Skeletal muscle satellite cell (primary cell): ENCODE data around the gene TMEM11.

Experiments
- H3K27me3 ChIP-seq: 2 replicates; pipeline ENCODE4 v1.7.0; 2013; ENCODE audit warnings: low read length; ENCODE audit not compliant: control insufficient read depth, insufficient read depth
- H3K36me3 ChIP-seq: 2 replicates; pipeline ENCODE4 v1.7.0; 2013; ENCODE audit warnings: mild to moderate bottlenecking, control low read depth, low read length; ENCODE audit not compliant: insufficient read depth
- H3K4me1 ChIP-seq: 2 replicates; pipeline ENCODE4 v1.7.0; 2013; ENCODE audit warnings: low read length; ENCODE audit not compliant: control insufficient read depth, insufficient read depth
- H3K4me2 ChIP-seq: 2 replicates; pipeline ENCODE4 v1.7.0; 2013; ENCODE audit warnings: mild to moderate bottlenecking, low read length
- H3K4me3 ChIP-seq: 2 replicates; pipeline ENCODE4 v1.7.0; 2013; ENCODE audit warnings: low read length
- H3K9ac ChIP-seq: 2 replicates; pipeline ENCODE4 v1.7.0; 2013; ENCODE audit warnings: mild to moderate bottlenecking, low read depth, low read length, moderate library complexity
- H3K9me3 ChIP-seq: replicated peaks from 2 replicates; pipeline ENCODE4 v1.7.0; 2013; ENCODE audit warnings: mild to moderate bottlenecking, control low read depth, low read length

Gene TMEM11

DNA sequence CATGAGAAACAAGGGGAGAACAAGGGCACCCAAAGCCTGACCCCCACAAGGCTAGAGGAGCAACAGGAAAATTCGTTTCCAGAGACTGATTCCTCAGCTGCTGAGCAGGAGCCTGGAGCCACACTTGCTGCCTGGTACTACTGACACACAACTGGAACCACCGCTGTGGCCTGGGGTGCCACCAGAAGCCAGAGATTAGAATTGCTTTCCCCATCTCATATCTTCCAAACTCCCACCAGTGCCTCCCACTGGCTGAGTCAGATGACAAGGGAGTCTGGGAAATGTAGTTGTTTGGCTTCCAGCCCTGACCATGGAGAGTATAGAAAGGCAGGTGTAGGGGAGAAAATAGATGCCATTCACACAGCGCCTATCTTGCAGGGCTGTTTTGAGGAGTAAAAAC is 4.1 kb upstream of the TMEM11 start:
- peaks cover 9% of the 10 kb centered on the region for H3K4me1 ChIP-seq
- no peak overlapping the region for H3K4me2 ChIP-seq
- no peaks in the 10 kb centered on the region for H3K9me3 ChIP-seq
- H3K36me3 ChIP-seq, result no peaks in the 10 kb centered on the region
- no peak overlapping the region for H3K4me3 ChIP-seq
- H3K9ac ChIP-seq, result no peak overlapping the region
- no peaks in the 10 kb centered on the region for H3K27me3 ChIP-seq

DNA sequence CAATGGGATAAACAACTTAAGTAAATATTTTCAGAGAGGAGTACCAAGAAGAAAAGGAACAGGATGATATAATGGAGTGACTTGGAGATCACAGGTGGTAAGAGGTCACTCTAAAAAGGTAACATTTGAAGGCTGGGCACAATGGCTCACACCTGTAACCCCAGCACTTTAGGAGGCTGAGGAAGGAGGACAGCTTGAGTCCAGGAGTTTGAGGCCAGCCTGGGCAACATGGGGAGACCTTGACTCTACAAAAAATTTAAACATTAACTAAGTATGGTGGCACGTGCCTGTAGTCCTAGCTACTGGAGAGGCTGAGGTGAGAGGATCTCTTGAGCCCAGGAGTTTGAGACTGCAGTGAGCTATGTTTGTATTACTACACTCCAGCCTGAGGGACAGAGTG is 3.4 kb upstream of the TMEM11 start:
- H3K4me2 ChIP-seq, result no peak overlapping the region
- no peaks in the 10 kb centered on the region for H3K36me3 ChIP-seq
- no peak overlapping the region for H3K4me3 ChIP-seq
- no peak overlapping the region for H3K9ac ChIP-seq
- no peaks in the 10 kb centered on the region for H3K9me3 ChIP-seq
- H3K27me3 ChIP-seq, result no peaks in the 10 kb centered on the region
- H3K4me1 ChIP-seq, result peaks cover 16% of the 10 kb centered on the region

DNA sequence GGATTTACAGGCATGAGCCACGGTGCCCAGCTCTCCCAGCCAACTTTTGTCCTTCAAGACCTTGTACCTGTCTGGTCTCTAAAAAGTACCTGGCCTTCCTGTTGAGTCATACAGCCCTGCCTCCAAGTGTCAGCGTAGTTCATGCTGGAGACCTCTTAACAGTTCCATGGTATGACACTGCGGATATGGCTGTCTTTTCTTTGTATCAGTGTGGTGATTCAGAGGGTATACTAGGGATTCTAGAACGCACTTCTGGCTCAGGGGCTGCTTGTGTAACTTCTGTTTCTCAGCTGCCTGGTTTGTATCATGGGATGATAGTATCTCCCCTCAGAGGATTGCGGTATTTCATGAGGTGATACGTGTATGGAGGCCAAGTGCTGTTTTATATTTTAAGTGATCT is 2.0 kb upstream of the TMEM11 start:
- Histone ChIP-seq H3K4me1 (peaks cover 30% of the 10 kb centered on the region), H3K36me3 (peaks cover 3% of the 10 kb centered on the region), H3K9me3 (no peaks in the 10 kb centered on the region), H3K4me3 (no peak overlapping the region), H3K9ac (no peak overlapping the region), H3K4me2 (no peak overlapping the region), H3K27me3 (no peaks in the 10 kb centered on the region)

DNA sequence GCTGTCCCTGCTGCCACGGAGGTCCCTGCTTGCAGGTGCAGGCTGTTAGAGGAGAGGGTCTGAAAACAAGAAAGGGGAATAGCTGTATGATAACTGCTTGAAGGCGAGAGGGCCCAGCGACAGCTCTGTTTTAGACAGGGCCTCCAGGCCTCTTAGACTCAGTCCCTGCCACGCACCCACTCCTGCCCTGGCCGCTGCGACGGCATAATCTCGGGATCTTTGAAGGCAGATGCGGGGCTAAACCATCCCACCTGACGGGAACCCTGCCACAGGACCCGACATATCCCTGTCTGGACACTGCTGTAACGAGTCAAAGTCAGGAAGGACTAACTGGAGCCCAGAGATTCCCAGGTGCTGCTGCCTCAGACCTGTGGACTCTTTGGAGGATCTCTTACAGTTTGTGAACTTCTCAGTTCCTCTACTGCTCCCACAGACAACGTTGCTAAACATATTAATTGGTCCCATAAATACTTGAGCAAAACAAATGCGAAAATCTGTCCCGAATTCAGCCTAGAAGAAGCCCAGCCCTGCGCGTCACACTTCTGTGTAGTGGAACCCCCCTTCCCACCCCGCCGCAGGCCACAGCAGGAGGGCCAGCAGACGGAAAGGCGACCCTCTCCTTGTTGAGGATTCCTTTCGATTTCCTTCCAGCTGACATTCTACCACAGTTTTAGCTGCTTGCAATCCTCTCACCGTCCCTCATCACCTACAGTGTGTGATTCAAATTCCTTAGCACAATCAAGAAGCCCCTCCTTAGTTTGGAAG is 998 bp upstream of the TMEM11 start:
- Histone ChIP-seq H3K4me1 (peaks cover 38% of the 10 kb centered on the region), H3K9ac (peak overlapping the region; percentile 99), H3K27me3 (no peaks in the 10 kb centered on the region), H3K4me3 (peak overlapping the region; percentile 95), H3K9me3 (no peaks in the 10 kb centered on the region), H3K36me3 (peaks cover 13% of the 10 kb centered on the region), H3K4me2 (peak overlapping the region; percentile 96)

DNA sequence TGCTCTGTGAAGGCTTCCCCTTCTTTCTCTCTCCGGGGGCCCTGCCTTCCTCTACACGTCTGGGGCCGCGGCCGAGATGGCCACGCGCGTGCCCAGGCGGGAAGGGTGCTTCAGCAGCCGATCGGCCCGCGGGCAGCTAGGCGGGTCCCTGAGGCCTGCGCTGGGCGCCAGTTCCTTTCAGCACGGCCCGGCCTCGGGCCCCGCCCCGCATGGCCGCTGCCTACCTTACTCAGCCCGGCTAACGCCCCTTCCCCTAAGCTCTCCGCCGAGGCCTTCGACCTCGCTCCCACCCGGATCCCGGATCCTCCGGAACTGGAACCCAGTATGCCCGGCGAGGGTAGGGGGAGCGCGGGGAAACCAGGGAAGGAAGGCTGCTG is 335 bp downstream of the TMEM11 start:
- Histone ChIP-seq H3K9me3 (no peaks in the 10 kb centered on the region), H3K4me3 (peak overlapping the region; percentile 95), H3K9ac (peak overlapping the region; percentile 99), H3K4me1 (peaks cover 46% of the 10 kb centered on the region), H3K4me2 (peak overlapping the region; percentile 85), H3K27me3 (no peaks in the 10 kb centered on the region), H3K36me3 (peaks cover 15% of the 10 kb centered on the region)

DNA sequence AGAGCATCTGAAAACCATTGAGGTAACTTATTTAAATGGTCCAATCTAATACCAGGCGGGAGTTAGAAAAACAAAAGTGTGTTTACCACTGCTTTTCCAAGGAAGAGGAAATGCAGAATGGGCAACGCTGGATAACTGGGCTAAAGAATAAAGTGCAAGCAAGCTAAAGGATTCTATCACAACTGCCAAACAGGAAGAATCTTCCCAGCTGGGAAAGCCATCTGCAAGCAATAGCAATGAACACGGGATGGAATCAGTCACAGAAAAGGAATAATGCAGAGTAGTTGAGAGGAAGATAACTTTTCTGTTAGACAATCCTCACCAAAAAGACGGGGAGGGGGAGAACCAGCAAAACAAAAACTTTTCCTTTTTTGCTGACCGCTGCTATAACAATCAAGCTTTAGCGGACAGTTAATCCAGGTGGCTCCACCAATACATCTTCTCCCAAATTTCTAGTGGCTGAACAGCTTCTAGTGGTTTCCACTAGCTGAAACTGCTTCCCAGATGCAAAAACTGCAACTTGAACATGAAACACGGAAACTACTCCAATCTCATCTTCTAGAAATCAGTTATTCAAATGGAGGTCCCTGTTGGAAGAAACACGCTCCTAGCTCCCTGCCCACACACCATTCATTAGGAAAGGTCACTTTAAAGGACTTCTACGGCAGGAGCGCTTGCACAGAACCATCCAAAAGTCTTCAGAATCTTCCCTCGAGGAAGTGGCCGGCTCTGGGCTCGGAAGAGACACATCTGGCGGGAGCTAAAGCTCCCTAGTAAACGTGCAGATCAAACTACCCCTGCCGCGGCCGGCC is 929 bp downstream of the TMEM11 start:
- Histone ChIP-seq H3K9me3 (no peaks in the 10 kb centered on the region), H3K36me3 (peaks cover 20% of the 10 kb centered on the region), H3K9ac (peak overlapping the region; percentile 99), H3K4me2 (peak overlapping the region; percentile 85), H3K27me3 (no peaks in the 10 kb centered on the region), H3K4me1 (peaks cover 46% of the 10 kb centered on the region), H3K4me3 (peak overlapping the region; percentile 95)

DNA sequence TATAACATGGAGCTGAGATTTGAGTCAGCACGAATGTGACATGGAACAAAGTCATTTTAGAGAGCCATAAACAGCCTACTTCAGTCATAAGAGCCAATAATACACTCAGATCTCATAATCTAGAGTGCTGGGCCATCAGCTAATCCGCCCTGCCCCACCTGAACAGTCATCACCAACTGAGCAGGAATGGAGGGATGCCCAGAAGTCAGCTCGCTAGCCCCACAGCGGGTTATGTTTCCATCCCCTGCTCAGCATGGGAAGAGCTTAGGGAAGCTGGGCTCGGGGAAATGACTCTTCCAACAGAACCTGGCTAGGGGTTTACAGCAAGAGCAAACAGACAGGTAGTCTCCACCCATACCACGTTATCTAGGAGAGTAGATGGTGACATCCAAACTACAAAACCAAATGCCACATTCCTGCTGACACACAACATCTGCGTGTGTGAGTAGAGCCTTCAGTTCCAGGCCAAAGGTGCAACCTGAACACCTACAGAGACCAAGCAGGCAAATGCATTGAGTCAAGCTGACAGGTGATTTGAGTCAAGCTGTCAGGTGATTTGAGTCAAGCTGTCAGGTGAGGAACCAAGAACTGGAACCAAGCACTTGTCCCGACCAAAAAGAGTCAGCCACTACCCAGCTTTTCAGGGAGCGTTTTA is 2.0 kb downstream of the TMEM11 start:
- H3K4me3 ChIP-seq, result no peak overlapping the region
- peaks cover 46% of the 10 kb centered on the region for H3K4me1 ChIP-seq

DNA sequence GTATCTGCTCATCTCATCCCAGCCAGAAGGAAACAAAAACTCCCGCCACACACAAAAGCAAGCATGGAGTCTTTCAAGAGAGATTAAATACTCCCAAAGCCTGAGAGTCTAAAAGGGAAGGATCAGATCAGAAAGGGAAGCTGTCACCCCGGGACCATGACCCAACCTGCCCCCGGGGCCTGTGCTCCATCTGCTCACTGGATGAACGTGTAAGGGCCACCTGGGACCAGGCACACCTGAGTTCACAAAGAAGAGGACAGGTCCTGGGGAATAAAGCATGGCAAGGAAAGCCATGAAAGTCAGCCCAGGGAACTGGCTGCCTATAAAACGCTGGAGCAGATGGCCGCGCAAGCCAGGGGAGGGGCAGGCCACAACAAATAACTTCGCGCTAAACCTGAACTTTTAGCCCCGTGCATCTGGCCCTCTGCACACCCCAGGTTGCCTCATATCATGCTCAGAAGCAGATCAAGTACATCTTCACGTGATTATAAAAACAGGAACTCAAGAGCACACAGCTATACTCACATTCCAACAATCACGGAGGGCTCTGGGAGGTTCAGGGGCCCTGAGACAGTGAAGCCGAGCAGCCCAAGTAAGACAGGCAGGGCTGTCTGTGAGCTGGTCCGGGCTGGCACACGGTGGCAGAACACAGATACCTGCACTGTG is 3.4 kb downstream of the TMEM11 start:
- H3K4me2 ChIP-seq, result no peak overlapping the region
- no peak overlapping the region for H3K4me3 ChIP-seq

More for the DNA sequence above, 2.0 kb downstream of the TMEM11 start:
- H3K4me2 ChIP-seq, result peak overlapping the region; percentile 85
- H3K9ac ChIP-seq, result peak overlapping the region; percentile 99
- H3K36me3 ChIP-seq, result peaks cover 20% of the 10 kb centered on the region
- H3K9me3 ChIP-seq, result no peaks in the 10 kb centered on the region
- no peaks in the 10 kb centered on the region for H3K27me3 ChIP-seq

DNA sequence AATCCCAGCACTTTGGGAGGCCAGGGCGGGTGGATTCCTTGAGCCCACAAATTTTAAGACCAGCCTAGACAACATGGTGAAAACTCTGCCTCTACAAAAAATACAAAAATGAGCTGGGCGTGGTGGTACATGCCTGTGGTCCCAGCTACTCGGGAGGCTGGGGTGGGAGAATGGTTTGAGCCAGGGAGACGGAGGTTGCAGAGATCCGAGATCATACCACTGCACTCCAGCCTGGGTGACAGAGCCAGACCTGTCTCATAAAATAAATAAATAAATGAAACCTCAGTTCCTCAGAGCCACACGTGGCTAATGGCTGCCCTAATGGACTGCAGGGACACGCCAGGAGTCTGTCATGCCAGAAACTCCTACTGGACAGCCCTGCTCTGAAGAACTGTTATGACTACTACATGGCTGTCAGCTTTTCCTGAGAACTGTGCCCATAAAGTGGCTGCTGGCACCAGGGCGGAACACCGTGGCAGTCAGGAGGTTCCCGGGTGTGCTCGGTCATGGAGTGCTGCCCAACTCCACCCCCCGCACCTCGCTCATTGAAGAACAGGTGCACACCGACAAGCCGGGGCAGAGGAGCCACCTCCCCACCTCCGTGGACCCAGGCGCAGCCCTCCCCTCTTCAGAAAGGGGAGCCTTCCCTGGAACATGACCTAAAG is 4.3 kb downstream of the TMEM11 start:
- Histone ChIP-seq H3K36me3 (peaks cover 20% of the 10 kb centered on the region), H3K27me3 (no peaks in the 10 kb centered on the region)

More for the DNA sequence above, 3.4 kb downstream of the TMEM11 start:
- Histone ChIP-seq H3K36me3 (peaks cover 20% of the 10 kb centered on the region), H3K9ac (no peak overlapping the region), H3K27me3 (no peaks in the 10 kb centered on the region), H3K4me1 (peaks cover 46% of the 10 kb centered on the region), H3K9me3 (no peaks in the 10 kb centered on the region)

DNA sequence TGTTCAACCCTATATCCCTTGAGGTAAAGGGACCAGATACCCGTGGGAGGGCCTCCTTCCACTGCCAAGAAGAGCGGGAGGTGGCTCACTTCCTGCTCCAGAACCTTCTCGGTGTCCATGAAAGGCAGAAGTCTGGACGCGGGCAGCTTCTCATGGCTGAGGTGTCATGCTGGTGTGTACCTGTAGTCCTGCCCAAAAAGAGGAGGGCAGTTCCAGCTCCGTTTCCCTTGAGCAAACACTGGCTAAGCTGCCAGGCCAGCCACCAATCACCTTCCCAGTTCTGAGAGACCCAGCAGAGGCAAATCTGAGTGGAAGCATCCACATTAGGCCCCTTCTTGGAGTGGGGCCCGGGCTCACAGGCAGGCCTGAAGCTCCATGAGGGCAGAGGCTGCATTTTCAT is 5.6 kb downstream of the TMEM11 start:
- Histone ChIP-seq H3K27me3 (no peaks in the 10 kb centered on the region), H3K4me1 (peaks cover 44% of the 10 kb centered on the region), H3K4me2 (no peak overlapping the region), H3K9ac (no peak overlapping the region), H3K36me3 (peaks cover 20% of the 10 kb centered on the region), H3K9me3 (no peaks in the 10 kb centered on the region), H3K4me3 (no peak overlapping the region)

More for the DNA sequence above, 4.3 kb downstream of the TMEM11 start:
- Histone ChIP-seq H3K4me2 (peak overlapping the region; percentile 14), H3K9me3 (no peaks in the 10 kb centered on the region), H3K4me1 (peaks cover 45% of the 10 kb centered on the region), H3K4me3 (no peak overlapping the region), H3K9ac (peak overlapping the region; percentile 7)
